NCI-H524 (cell line): ENCODE data around the gene NR2C2AP.
A peak's percentile ranks its signal among the peaks of the same experiment; 100 is the strongest.
"Not testable (repeated sequence)": the region's sequence is repeated elsewhere in the genome, so short reads cannot be mapped to it uniquely, and the experiment has no call there.

Experiments
- DNase-seq, 2 experiments: peaks; one replicate each; lab custom pipeline; 2025; lab: John Stamatoyannopoulos, UW

Gene NR2C2AP

GRCh38 chr19:19203012-19203856 is at the start of gene NR2C2AP:
NR2C2AP (minus strand) TSS chr19:19203414; CDS start chr19:19203060, 354 bp downstream.
- DNase-seq: peak; percentile 80 to 90

- no peak for DNase-seq
Observed at GRCh38 chr19:19250196-19250801, 47.1 kb upstream of the NR2C2AP start.

- DNase-seq: no peak
Observed at GRCh38 chr19:19240476-19240875, 37.3 kb upstream of the NR2C2AP start.

GRCh38 chr19:19239675-19240074 is 36.5 kb upstream of the NR2C2AP start:
- DNase-seq: no peak

GRCh38 chr19:19238126-19238894 is 35.1 kb upstream of the NR2C2AP start:
- no peak for DNase-seq

GRCh38 chr19:19236173-19236572 is 33.0 kb upstream of the NR2C2AP start:
- no peak for DNase-seq

- peak in 1 of 2 experiments; percentile 42 for DNase-seq
Observed at GRCh38 chr19:19234220-19234816, 31.1 kb upstream of the NR2C2AP start.

GRCh38 chr19:19232261-19232721 is 29.1 kb upstream of the NR2C2AP start:
- DNase-seq: peak; percentile 56 to 87

- peak; percentile 84 to 92 for DNase-seq
Observed at GRCh38 chr19:19230999-19231398, 27.8 kb upstream of the NR2C2AP start.

- DNase-seq: no peak
Observed at GRCh38 chr19:19229701-19230100, 26.5 kb upstream of the NR2C2AP start.

GRCh38 chr19:19227217-19227616 is 24.0 kb upstream of the NR2C2AP start:
- DNase-seq: no peak

- no peak for DNase-seq
Observed at GRCh38 chr19:19226663-19227062, 23.4 kb upstream of the NR2C2AP start.

- no peak for DNase-seq
Observed at GRCh38 chr19:19226204-19226603, 23.0 kb upstream of the NR2C2AP start.

- peak; percentile 53 to 77 for DNase-seq
Observed at GRCh38 chr19:19224852-19225494, 21.8 kb upstream of the NR2C2AP start.

GRCh38 chr19:19224150-19224851 is 21.1 kb upstream of the NR2C2AP start:
- no peak for DNase-seq

- no peak for DNase-seq
Observed at GRCh38 chr19:19223636-19224035, 20.4 kb upstream of the NR2C2AP start.

- DNase-seq: no peak
Observed at GRCh38 chr19:19223060-19223459, 19.8 kb upstream of the NR2C2AP start.

- DNase-seq: not testable (repeated sequence)
Observed at GRCh38 chr19:19221000-19221399, 17.8 kb upstream of the NR2C2AP start.

GRCh38 chr19:19218911-19219310 is 15.7 kb upstream of the NR2C2AP start:
- DNase-seq: no peak

- no peak for DNase-seq
Observed at GRCh38 chr19:19217099-19217498, 13.9 kb upstream of the NR2C2AP start.

- DNase-seq: no peak
Observed at GRCh38 chr19:19215792-19216191, 12.6 kb upstream of the NR2C2AP start.
